Right atrium auricular region (tissue), 2 donors: Measurements from ENCODE around the gene MGMT. TPM values are rescaled to one million over a fixed set of nuclear protein-coding genes. Genes with fewer than 3 reads are reported as not detected.

Experiments used
- DNase-seq: peaks from one replicate; pipeline ENCODE4 v3.0.0-alpha.2; 2019; ENCODE audit warnings: low spot score
- H3K27ac ChIP-seq, 2 donors: fragments of 200-600 bp; sonication (generic); 1 replicate in 1 of 2; 2 replicates in 1 of 2; pipeline ENCODE4 v1.5.1; 2016 to 2019
- H3K27me3 ChIP-seq, 2 donors: fragments of 200-600 bp; sonication (generic); one replicate each; pipeline versions ENCODE4 v1.5.1 to v1.6.0; 2017 to 2019
- H3K36me3 ChIP-seq: fragments of 200-600 bp; sonication (generic); one replicate; pipeline ENCODE4 v1.5.1; 2016
- H3K4me1 ChIP-seq, 2 donors: fragments of 200-600 bp; sonication (generic); one replicate each; pipeline versions ENCODE4 v1.5.1 to v1.6.0; 2017 to 2019
- H3K4me3 ChIP-seq, 2 donors: fragments of 200-600 bp; sonication (generic); 1 replicate in 1 of 2; 2 replicates in 1 of 2; pipeline ENCODE4 v1.5.1; 2017 to 2019; ENCODE audit warnings: mild to moderate bottlenecking in 1 of 2, moderate library complexity in 1 of 2
- H3K9me3 ChIP-seq, 2 donors: fragments of 200-600 bp; sonication (generic); one replicate each; pipeline ENCODE4 v1.5.1; 2019
- total RNA-seq, 2 donors: library from RNA; depleted of rRNA; stranded (reverse); fragments of >200 nt; gene quantifications; one replicate each; pipeline ENCODE4 v1.1.0, GENCODE V29; 2016
- TF ChIP-seq, protein P1 (sequence below), 2 donors: fragments of 200-600 bp; sonication (generic); IDR thresholded peaks; one replicate each; pipeline ENCODE4 v1.5.1; 2019; ENCODE audit warnings: antibody characterized with exemption in 2 of 2

The MGMT gene
- total RNA-seq, 2 donors from 2014 or later: 18.2 to 19.2 TPM

DNA sequence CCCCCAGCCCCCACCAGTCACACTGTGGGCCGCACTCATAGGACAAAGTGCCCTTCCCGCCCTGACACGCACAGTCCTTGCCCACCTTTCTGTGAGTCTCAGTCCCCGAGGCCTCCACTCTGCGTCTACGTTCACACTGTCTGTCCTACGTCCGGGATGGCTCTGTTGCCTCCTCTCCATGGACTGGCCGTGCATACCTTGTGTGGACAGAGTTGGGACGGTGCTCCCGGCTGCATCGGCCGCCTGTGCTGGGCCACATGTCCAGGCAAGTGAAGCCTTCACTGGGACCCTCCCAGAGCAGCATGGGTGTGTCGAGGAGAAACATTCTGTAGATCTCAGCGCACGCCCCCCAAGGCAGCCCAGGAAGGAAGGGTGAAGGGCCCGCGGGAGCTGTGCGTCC, 239.0 kb downstream of the MGMT start:
- H3K27ac ChIP-seq: no peak overlapping the region
- no peak for DNase-seq
- TF ChIP-seq, protein P1, sequence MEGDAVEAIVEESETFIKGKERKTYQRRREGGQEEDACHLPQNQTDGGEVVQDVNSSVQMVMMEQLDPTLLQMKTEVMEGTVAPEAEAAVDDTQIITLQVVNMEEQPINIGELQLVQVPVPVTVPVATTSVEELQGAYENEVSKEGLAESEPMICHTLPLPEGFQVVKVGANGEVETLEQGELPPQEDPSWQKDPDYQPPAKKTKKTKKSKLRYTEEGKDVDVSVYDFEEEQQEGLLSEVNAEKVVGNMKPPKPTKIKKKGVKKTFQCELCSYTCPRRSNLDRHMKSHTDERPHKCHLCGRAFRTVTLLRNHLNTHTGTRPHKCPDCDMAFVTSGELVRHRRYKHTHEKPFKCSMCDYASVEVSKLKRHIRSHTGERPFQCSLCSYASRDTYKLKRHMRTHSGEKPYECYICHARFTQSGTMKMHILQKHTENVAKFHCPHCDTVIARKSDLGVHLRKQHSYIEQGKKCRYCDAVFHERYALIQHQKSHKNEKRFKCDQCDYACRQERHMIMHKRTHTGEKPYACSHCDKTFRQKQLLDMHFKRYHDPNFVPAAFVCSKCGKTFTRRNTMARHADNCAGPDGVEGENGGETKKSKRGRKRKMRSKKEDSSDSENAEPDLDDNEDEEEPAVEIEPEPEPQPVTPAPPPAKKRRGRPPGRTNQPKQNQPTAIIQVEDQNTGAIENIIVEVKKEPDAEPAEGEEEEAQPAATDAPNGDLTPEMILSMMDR (IDR thresholded peaks at IDR 0.05): no peak
- H3K4me1 ChIP-seq: peaks cover 0 to 11% of the 10 kb centered on the region in 2 donors
- no peak overlapping the region for H3K4me3 ChIP-seq
- H3K27me3 ChIP-seq: no peaks in the 10 kb centered on the region
- H3K36me3 ChIP-seq: no peaks in the 10 kb centered on the region
- no peaks in the 10 kb centered on the region for H3K9me3 ChIP-seq

GRCh38 chr10:129706523-129706922, 239.5 kb downstream of the MGMT start:
- Histone ChIP-seq H3K9me3 (no peaks in the 10 kb centered on the region), H3K4me3 (no peak overlapping the region), H3K27me3 (no peaks in the 10 kb centered on the region), H3K36me3 (no peaks in the 10 kb centered on the region), H3K27ac (no peak overlapping the region), H3K4me1 (peaks cover 0 to 11% of the 10 kb centered on the region in 2 donors)
- TF ChIP-seq, protein P1 (IDR thresholded peaks at IDR 0.05): no peak
- no peak for DNase-seq

GRCh38 chr10:129707406-129708388, 240.7 kb downstream of the MGMT start:
- TF ChIP-seq, protein P1 (IDR thresholded peaks at IDR 0.05): no peak
- no peak overlapping the region for H3K4me3 ChIP-seq
- no peaks in the 10 kb centered on the region for H3K36me3 ChIP-seq
- H3K9me3 ChIP-seq: no peaks in the 10 kb centered on the region
- no peak for DNase-seq
- H3K27ac ChIP-seq: no peak overlapping the region
- no peaks in the 10 kb centered on the region for H3K27me3 ChIP-seq
- H3K4me1 ChIP-seq: peaks cover 0 to 11% of the 10 kb centered on the region in 2 donors

GRCh38 chr10:129709101-129709500, 242.1 kb downstream of the MGMT start:
- no peaks in the 10 kb centered on the region for H3K9me3 ChIP-seq
- peaks cover 0 to 11% of the 10 kb centered on the region in 2 donors for H3K4me1 ChIP-seq
- no peak overlapping the region for H3K27ac ChIP-seq
- TF ChIP-seq, protein P1 (IDR thresholded peaks at IDR 0.05): no peak
- DNase-seq: no peak
- H3K27me3 ChIP-seq: no peaks in the 10 kb centered on the region
- no peaks in the 10 kb centered on the region for H3K36me3 ChIP-seq
- no peak overlapping the region for H3K4me3 ChIP-seq

DNA sequence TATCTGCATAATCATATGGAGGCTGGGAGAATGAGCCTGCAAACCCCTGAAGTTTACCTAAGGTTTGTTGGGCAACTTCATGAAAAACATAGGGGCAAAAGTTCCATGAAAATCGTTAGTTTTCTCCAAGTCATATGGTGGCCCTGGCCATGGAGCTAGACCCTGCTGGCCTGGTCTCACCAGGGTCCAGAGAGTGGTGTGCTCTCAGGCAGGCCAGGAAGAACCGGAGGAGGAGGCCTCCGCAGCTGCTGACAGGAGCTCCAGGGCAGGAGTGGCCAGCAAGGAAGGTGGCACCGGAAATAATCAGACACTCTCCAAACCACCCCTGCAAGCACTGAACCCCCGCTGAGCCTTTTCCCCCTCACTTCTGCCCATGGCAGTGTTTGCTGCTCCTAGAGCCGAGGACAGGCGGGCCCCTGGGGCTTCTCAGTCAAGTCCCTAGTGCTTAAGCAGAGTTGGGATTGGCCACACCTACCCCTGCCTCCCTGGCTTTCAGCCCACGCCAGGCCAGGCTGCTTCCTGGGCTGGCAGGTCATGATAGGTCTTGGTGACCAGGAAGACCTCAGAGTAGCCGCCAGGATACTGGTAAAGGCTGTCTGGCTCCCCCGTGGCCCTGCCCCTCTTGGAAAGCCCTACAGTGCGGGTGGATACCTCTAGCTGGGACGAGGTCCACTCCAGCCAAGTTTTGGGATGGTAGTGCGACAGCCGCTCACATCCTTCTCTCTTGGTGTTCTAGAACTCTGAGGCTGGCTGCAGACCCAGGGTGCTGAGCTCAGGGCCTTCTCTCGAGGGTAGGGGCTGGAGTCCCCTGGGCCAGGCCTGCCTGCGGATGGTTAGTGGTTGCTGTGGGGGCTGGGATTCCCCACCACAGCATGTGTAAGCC, 242.8 kb downstream of the MGMT start:
- no peak overlapping the region for H3K4me3 ChIP-seq
- no peak overlapping the region for H3K27ac ChIP-seq
- H3K4me1 ChIP-seq: peaks cover 0 to 11% of the 10 kb centered on the region in 2 donors
- peak; percentile 46 for DNase-seq
- no peaks in the 10 kb centered on the region for H3K27me3 ChIP-seq
- TF ChIP-seq, protein P1 (IDR thresholded peaks at IDR 0.05): no peak
- no peaks in the 10 kb centered on the region for H3K36me3 ChIP-seq
- no peaks in the 10 kb centered on the region for H3K9me3 ChIP-seq
